ENCODE results near the gene GRM8. TPM values are rescaled to one million over a fixed set of nuclear protein-coding genes. Genes with fewer than 3 reads are reported as not detected.

Gene GRM8
- total RNA-seq, 1 donor from 2014 or later = 2.2 TPM

GRCh38 chr7:126605553-126605952, 647.2 kb downstream of the GRM8 start:
- TF ChIP-seq EZH2 (IDR thresholded peaks at IDR 0.05; ENCODE audit: insufficient read depth, low read length) = no peak
- TF ChIP-seq CTCF (IDR thresholded peaks at IDR 0.05; ENCODE audit: insufficient read depth, low read depth, low read length) = no peak
- no peak overlapping the region for H3K27ac ChIP-seq (ENCODE audit: low read depth, low read length)
- no peaks in the 10 kb centered on the region for H3K27me3 Mint-ChIP-seq (ENCODE audit: low read depth, unreplicated experiment)

GRCh38 chr7:126605056-126605455, 647.7 kb downstream of the GRM8 start:
- no peak overlapping the region for H3K4me2 ChIP-seq (ENCODE audit: low read length)
- H3K4me1 Mint-ChIP-seq (ENCODE audit: low read depth, unreplicated experiment) = no peaks in the 10 kb centered on the region

More at GRCh38 chr7:126605553-126605952, 647.2 kb downstream of the GRM8 start:
- H3K4me3 ChIP-seq (ENCODE audit: insufficient read depth, low read depth, low read length) = no peak overlapping the region
- no peak overlapping the region for H3K27ac Mint-ChIP-seq (ENCODE audit: unreplicated experiment)
- no peaks in the 10 kb centered on the region for H4K20me1 ChIP-seq (ENCODE audit: insufficient read depth, low read length)
- no peaks in the 10 kb centered on the region for H3K4me1 ChIP-seq (ENCODE audit: insufficient read depth, low read length)
- no peaks in the 10 kb centered on the region for H3K79me2 ChIP-seq (ENCODE audit: insufficient read depth, low read length)
- no peak overlapping the region for H3K4me3 Mint-ChIP-seq (ENCODE audit: unreplicated experiment)
- no peaks in the 10 kb centered on the region for H3K36me3 ChIP-seq (ENCODE audit: insufficient read depth, low read length)
- H2AFZ ChIP-seq (ENCODE audit: low read depth, low read length) = no peak overlapping the region
- no peaks in the 10 kb centered on the region for H3K27me3 ChIP-seq (ENCODE audit: insufficient read depth, low read length)
- H3K9me3 Mint-ChIP-seq (ENCODE audit: unreplicated experiment) = no peaks in the 10 kb centered on the region
- no peak overlapping the region for H3K4me2 ChIP-seq (ENCODE audit: low read length)
- FAIRE-seq (no peak), DNase-seq (ENCODE audit: low read depth) (no peak)
- H3K9me3 ChIP-seq (ENCODE audit: insufficient read depth, low read depth, low read length) = no peaks in the 10 kb centered on the region
- no peaks in the 10 kb centered on the region for H3K36me3 Mint-ChIP-seq (ENCODE audit: low read depth, unreplicated experiment)
- no peak overlapping the region for H3K9ac ChIP-seq (ENCODE audit: low read length)
- H3K4me1 Mint-ChIP-seq (ENCODE audit: low read depth, unreplicated experiment) = no peaks in the 10 kb centered on the region

More at GRCh38 chr7:126605056-126605455, 647.7 kb downstream of the GRM8 start:
- Mint-ChIP-seq H3K9me3 (ENCODE audit: unreplicated experiment) (no peaks in the 10 kb centered on the region), H3K27ac (ENCODE audit: unreplicated experiment) (no peak overlapping the region), H3K27me3 (ENCODE audit: low read depth, unreplicated experiment) (no peaks in the 10 kb centered on the region), H3K36me3 (ENCODE audit: low read depth, unreplicated experiment) (no peaks in the 10 kb centered on the region), H3K4me3 (ENCODE audit: unreplicated experiment) (no peak overlapping the region)
- Histone ChIP-seq H3K9ac (ENCODE audit: low read length) (no peak overlapping the region), H3K79me2 (ENCODE audit: insufficient read depth, low read length) (no peaks in the 10 kb centered on the region), H2AFZ (ENCODE audit: low read depth, low read length) (no peak overlapping the region), H4K20me1 (ENCODE audit: insufficient read depth, low read length) (no peaks in the 10 kb centered on the region), H3K36me3 (ENCODE audit: insufficient read depth, low read length) (no peaks in the 10 kb centered on the region), H3K9me3 (ENCODE audit: insufficient read depth, low read depth, low read length) (no peaks in the 10 kb centered on the region), H3K27me3 (ENCODE audit: insufficient read depth, low read length) (no peaks in the 10 kb centered on the region), H3K27ac (ENCODE audit: low read depth, low read length) (no peak overlapping the region), H3K4me1 (ENCODE audit: insufficient read depth, low read length) (no peaks in the 10 kb centered on the region), H3K4me3 (ENCODE audit: insufficient read depth, low read depth, low read length) (no peak overlapping the region)
- TF ChIP-seq CTCF (IDR thresholded peaks at IDR 0.05; ENCODE audit: insufficient read depth, low read depth, low read length) (no peak), EZH2 (IDR thresholded peaks at IDR 0.05; ENCODE audit: insufficient read depth, low read length) (no peak)
- FAIRE-seq = no peak
- no peak for DNase-seq (ENCODE audit: low read depth)

Measured in astrocyte (in vitro differentiated cells and primary cell).